H9 (cell line): ENCODE measurements around the gene TMEM61. TPM values are rescaled to one million over a fixed set of nuclear protein-coding genes. Genes with fewer than 3 reads are reported as not detected.
"Not testable (repeated sequence)": the region's sequence is repeated elsewhere in the genome, so short reads cannot be mapped to it uniquely, and the experiment has no call there.

ENCODE experiments used
- DNase-seq: peaks from one replicate; pipeline ENCODE4 v3.0.0-alpha.2; 2017
- H2AFZ ChIP-seq: one replicate; pipeline ENCODE4 v1.6.1; 2013; ENCODE audit warnings: mild to moderate bottlenecking, low read length, control low read depth, moderate library complexity
- H2AK5ac ChIP-seq: 2 replicates; pipeline ENCODE4 v1.6.1; 2013; ENCODE audit warnings: low read length, control low read depth, mixed read lengths; ENCODE audit not compliant: insufficient read length
- H2BK120ac ChIP-seq: one replicate; pipeline ENCODE4 v1.6.1; 2013; ENCODE audit warnings: low read depth, mild to moderate bottlenecking, low read length, control low read depth, inconsistent platforms; ENCODE audit not compliant: poor library complexity, severe bottlenecking
- H2BK12ac ChIP-seq: 2 replicates; pipeline ENCODE4 v1.6.1; 2013; ENCODE audit warnings: low read length, control low read depth, mixed read lengths, low read depth; ENCODE audit not compliant: insufficient read length
- H2BK15ac ChIP-seq: 2 replicates; pipeline ENCODE4 v1.6.1; 2013; ENCODE audit warnings: low read depth, low read length, control low read depth
- H2BK20ac ChIP-seq: one replicate; pipeline ENCODE4 v1.6.1; 2013; ENCODE audit warnings: low read depth, mild to moderate bottlenecking, low read length, control low read depth, inconsistent platforms; ENCODE audit not compliant: poor library complexity, severe bottlenecking
- H2BK5ac ChIP-seq: 2 replicates; pipeline ENCODE4 v1.6.1; 2013; ENCODE audit warnings: low read length, control low read depth, mixed read lengths; ENCODE audit not compliant: insufficient read length
- H3K14ac ChIP-seq: 2 replicates; pipeline ENCODE4 v1.6.1; 2013; ENCODE audit warnings: low read length, control low read depth; ENCODE audit not compliant: insufficient read depth
- H3K18ac ChIP-seq: 2 replicates; pipeline ENCODE4 v1.6.1; 2013; ENCODE audit warnings: low read depth, mild to moderate bottlenecking, mixed read lengths, low read length, control low read depth; ENCODE audit not compliant: insufficient read length
- H3K23ac ChIP-seq: 2 replicates; pipeline ENCODE4 v1.6.1; 2013; ENCODE audit warnings: low read length, control low read depth, mixed read lengths, low read depth; ENCODE audit not compliant: insufficient read length
- H3K23me2 ChIP-seq: 2 replicates; pipeline ENCODE4 v1.6.1; 2013; ENCODE audit warnings: low read depth, mild to moderate bottlenecking, mixed read lengths, low read length, control low read depth; ENCODE audit not compliant: insufficient read length, poor library complexity, severe bottlenecking
- H3K27ac ChIP-seq: 2 replicates; pipeline ENCODE4 v1.5.1; 2013; ENCODE audit warnings: low read length, control low read depth, mixed read lengths, low read depth; ENCODE audit not compliant: insufficient read length
- H3K27me3 ChIP-seq: 2 replicates; pipeline ENCODE4 v1.6.1; 2013; ENCODE audit warnings: low read length, control low read depth, inconsistent platforms; ENCODE audit not compliant: insufficient read depth
- H3K4ac ChIP-seq: 2 replicates; pipeline ENCODE4 v1.6.1; 2013; ENCODE audit warnings: low read depth, mild to moderate bottlenecking, control low read depth, inconsistent platforms, low read length, moderate library complexity
- H3K4me1 ChIP-seq: 2 replicates; pipeline ENCODE4 v1.6.1; 2013; ENCODE audit warnings: low read length, control low read depth, inconsistent platforms; ENCODE audit not compliant: insufficient read depth
- H3K4me2 ChIP-seq: 2 replicates; pipeline ENCODE4 v1.6.1; 2013; ENCODE audit warnings: low read length, control low read depth, mixed read lengths; ENCODE audit not compliant: insufficient read length, insufficient read depth
- H3K56ac ChIP-seq: 2 replicates; pipeline ENCODE4 v1.6.1; 2013; ENCODE audit warnings: low read depth, mild to moderate bottlenecking, mixed read lengths, low read length, control low read depth; ENCODE audit not compliant: insufficient read length
- H3K79me1 ChIP-seq: 2 replicates; pipeline ENCODE4 v1.6.1; 2013; ENCODE audit warnings: low read depth, mild to moderate bottlenecking, moderate library complexity, low read length, control low read depth, inconsistent platforms; ENCODE audit not compliant: insufficient read depth, poor library complexity, severe bottlenecking
- H3K79me2 ChIP-seq: 2 replicates; pipeline ENCODE4 v1.6.1; 2013; ENCODE audit warnings: low read length, control low read depth, inconsistent platforms; ENCODE audit not compliant: insufficient read depth
- H3K9ac ChIP-seq: 2 replicates; pipeline ENCODE4 v1.6.1; 2013; ENCODE audit warnings: low read length, control low read depth, mixed read lengths; ENCODE audit not compliant: insufficient read length; ENCODE audit errors: extremely low read depth
- H3K9me3 ChIP-seq: one replicate; pipeline ENCODE4 v1.6.1; 2013; ENCODE audit warnings: low read depth, low read length, inconsistent platforms; ENCODE audit not compliant: control insufficient read depth
- H3T11ph ChIP-seq: one replicate; pipeline ENCODE4 v1.6.1; 2013; ENCODE audit warnings: mild to moderate bottlenecking, low read length, control low read depth, inconsistent platforms
- H4K20me1 ChIP-seq: one replicate; pipeline ENCODE4 v1.6.1; 2013; ENCODE audit not compliant: control insufficient read depth, insufficient read length, insufficient read depth
- H4K5ac ChIP-seq: 2 replicates; pipeline ENCODE4 v1.6.1; 2013; ENCODE audit warnings: low read depth, mild to moderate bottlenecking, mixed read lengths, low read length, control low read depth; ENCODE audit not compliant: insufficient read length
- H4K8ac ChIP-seq: replicated peaks from 2 replicates; pipeline ENCODE4 v1.6.1; 2013; ENCODE audit warnings: low read length, control low read depth, mixed read lengths, low read depth; ENCODE audit not compliant: insufficient read length
- H4K91ac ChIP-seq: 2 replicates; pipeline ENCODE4 v1.6.1; 2013; ENCODE audit warnings: low read depth, mild to moderate bottlenecking, moderate library complexity, mixed read lengths, low read length, control low read depth; ENCODE audit not compliant: insufficient read length
- H3K27ac Mint-ChIP-seq, 3 experiments: 2 replicates in 2 of 3; 3 replicates in 1 of 3; pipeline ENCODE4 v1.8.0; 2020 to 2021; ENCODE audit warnings: mixed read lengths in 3 of 3, mild to moderate bottlenecking in 1 of 3, moderate library complexity in 1 of 3
- H3K27me3 Mint-ChIP-seq: 2 replicates; pipeline ENCODE4 v1.8.0; 2021; ENCODE audit warnings: low read depth, mild to moderate bottlenecking, moderate library complexity, mixed read lengths
- H3K36me3 Mint-ChIP-seq, 3 experiments: 2 replicates in 2 of 3; 3 replicates in 1 of 3; pipeline ENCODE4 v1.8.0; 2020 to 2021; ENCODE audit warnings: low read depth in 3 of 3, mixed read lengths in 3 of 3; ENCODE audit not compliant: insufficient read depth in 1 of 3
- H3K4me1 Mint-ChIP-seq, 2 experiments: 2 replicates each; pipeline ENCODE4 v1.8.0; 2020; ENCODE audit warnings: mixed read lengths in 2 of 2
- H3K4me3 Mint-ChIP-seq, 2 experiments: 2 replicates in 1 of 2; 3 replicates in 1 of 2; pipeline ENCODE4 v1.8.0; 2020 to 2021; ENCODE audit warnings: mild to moderate bottlenecking in 2 of 2, mixed read lengths in 2 of 2, moderate library complexity in 1 of 2
- H3K9me3 Mint-ChIP-seq, 2 experiments: 2 replicates in 1 of 2; 3 replicates in 1 of 2; pipeline ENCODE4 v1.8.0; 2020; ENCODE audit warnings: mild to moderate bottlenecking in 2 of 2, mixed read lengths in 2 of 2, moderate library complexity in 1 of 2
- WGBS: extraction: QIAGEN DNeasy Blood & Tissue Kit; methylation state at CpG from one replicate; pipeline ENCODE4 v1.1.7; 2013; ENCODE audit warnings: missing lambda C conversion rate, low lambda C conversion rate, mixed read lengths; ENCODE audit not compliant: insufficient read length; ENCODE audit errors: extremely low coverage; 5-methylcytosine and 5-hydroxymethylcytosine counted together
- total RNA-seq: library from RNA; stranded (reverse); gene quantifications from 2 replicates; pipeline ENCODE4 v1.2.1, GENCODE V29; 2021

Gene TMEM61
- total RNA-seq, 1 experiment from 2014 or later = 0.61 TPM

DNA sequence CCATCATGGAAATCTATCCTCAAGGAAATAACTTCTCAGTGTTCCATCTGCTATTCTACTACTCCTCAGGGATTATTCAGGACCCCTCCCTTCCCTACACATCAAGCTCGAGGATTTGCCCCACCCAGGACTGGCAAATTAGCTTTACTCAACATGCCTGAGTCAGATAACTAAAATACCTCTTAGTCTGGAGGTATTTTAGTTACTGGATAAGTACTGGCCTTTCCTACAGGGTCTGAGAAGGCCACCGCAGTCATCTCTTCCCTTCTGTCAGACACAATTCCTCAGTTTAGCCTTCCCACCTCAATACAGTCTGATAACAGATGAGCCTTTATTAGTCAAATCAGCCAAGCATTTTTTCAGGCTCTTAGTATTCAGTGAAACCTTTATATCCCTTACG lies 46.3 kb downstream of the TMEM61 start:
- H3K4me3 Mint-ChIP-seq, H3K27me3 Mint-ChIP-seq, H3K23me2 ChIP-seq, H3K56ac ChIP-seq, H3K9me3 Mint-ChIP-seq, H2BK5ac ChIP-seq, H3K27ac ChIP-seq, H3T11ph ChIP-seq, H3K18ac ChIP-seq, H3K27me3 ChIP-seq, H3K23ac ChIP-seq, H3K9ac ChIP-seq, H2AK5ac ChIP-seq, H3K4me2 ChIP-seq, H4K5ac ChIP-seq, H2BK120ac ChIP-seq, H3K4me1 ChIP-seq, H2BK15ac ChIP-seq, H4K8ac ChIP-seq, H3K27ac Mint-ChIP-seq, H3K79me1 ChIP-seq, H3K14ac ChIP-seq, H2AFZ ChIP-seq, H3K4ac ChIP-seq, H4K20me1 ChIP-seq, DNase-seq, H3K9me3 ChIP-seq, H3K79me2 ChIP-seq, H2BK20ac ChIP-seq, H2BK12ac ChIP-seq, H4K91ac ChIP-seq: not testable (repeated sequence)
- H3K36me3 Mint-ChIP-seq = peaks cover 9 to 13% (median 12%) of the 10 kb centered on the region in 3 experiments; a peak in 6 of 7 replicates
- H3K4me1 Mint-ChIP-seq = peaks cover 35 to 53% of the 10 kb centered on the region in 2 experiments
- WGBS = no CpG with 5 or more reads among the region's 3 CpGs

DNA sequence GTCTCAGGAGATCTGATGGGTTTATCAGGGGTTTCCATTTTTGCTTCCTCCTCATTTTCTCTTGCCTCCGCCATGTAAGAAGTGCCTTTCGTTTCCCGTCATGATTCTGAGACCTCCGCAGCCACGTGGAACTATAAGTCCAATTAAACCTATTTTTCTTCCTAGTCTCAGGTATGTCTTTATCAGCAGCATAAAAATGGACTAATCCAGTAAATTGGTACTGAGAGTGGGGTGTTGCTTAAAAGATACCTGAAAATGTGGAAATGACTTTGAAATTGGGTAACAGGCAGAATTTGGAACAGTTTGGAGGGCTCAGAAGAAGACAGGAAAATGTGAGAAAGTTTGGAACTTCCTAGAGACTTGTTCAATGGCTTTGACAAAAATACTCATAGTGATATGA lies 50.7 kb downstream of the TMEM61 start:
- H3K14ac ChIP-seq, H3K9me3 ChIP-seq, H4K8ac ChIP-seq, H2BK20ac ChIP-seq, H3K4ac ChIP-seq, H3K18ac ChIP-seq, H4K20me1 ChIP-seq, H3K4me3 Mint-ChIP-seq, H3K79me1 ChIP-seq, H3K23me2 ChIP-seq, H3K23ac ChIP-seq, H2BK5ac ChIP-seq, H3K4me1 ChIP-seq, H3K9ac ChIP-seq, H4K91ac ChIP-seq, H2BK12ac ChIP-seq, H2AFZ ChIP-seq, H2AK5ac ChIP-seq, H2BK120ac ChIP-seq, H3K27ac ChIP-seq, H2BK15ac ChIP-seq, H3K9me3 Mint-ChIP-seq, DNase-seq, H3K4me2 ChIP-seq, H3K56ac ChIP-seq, H3K79me2 ChIP-seq, H3K27me3 ChIP-seq, H3K27me3 Mint-ChIP-seq, H3T11ph ChIP-seq, H3K27ac Mint-ChIP-seq, H4K5ac ChIP-seq: not testable (repeated sequence)
- no CpG with 5 or more reads among the region's 5 CpGs for WGBS
- H3K36me3 Mint-ChIP-seq = peaks cover 7 to 12% (median 9%) of the 10 kb centered on the region in 3 experiments; a peak in 5 of 7 replicates
- peaks cover 22 to 29% of the 10 kb centered on the region in 2 experiments for H3K4me1 Mint-ChIP-seq
